Embryonic facial prominence (tissue), 1 donor: Measurements from ENCODE around the gene FBXL22.
A peak's percentile ranks its signal among the peaks of the same experiment; 100 is the strongest.

Source experiments
- DNase-seq: peaks from one replicate; pipeline ENCODE4 v3.0.0-alpha.2; 2016; ENCODE audit errors: extremely low spot score

The FBXL22 gene

DNA sequence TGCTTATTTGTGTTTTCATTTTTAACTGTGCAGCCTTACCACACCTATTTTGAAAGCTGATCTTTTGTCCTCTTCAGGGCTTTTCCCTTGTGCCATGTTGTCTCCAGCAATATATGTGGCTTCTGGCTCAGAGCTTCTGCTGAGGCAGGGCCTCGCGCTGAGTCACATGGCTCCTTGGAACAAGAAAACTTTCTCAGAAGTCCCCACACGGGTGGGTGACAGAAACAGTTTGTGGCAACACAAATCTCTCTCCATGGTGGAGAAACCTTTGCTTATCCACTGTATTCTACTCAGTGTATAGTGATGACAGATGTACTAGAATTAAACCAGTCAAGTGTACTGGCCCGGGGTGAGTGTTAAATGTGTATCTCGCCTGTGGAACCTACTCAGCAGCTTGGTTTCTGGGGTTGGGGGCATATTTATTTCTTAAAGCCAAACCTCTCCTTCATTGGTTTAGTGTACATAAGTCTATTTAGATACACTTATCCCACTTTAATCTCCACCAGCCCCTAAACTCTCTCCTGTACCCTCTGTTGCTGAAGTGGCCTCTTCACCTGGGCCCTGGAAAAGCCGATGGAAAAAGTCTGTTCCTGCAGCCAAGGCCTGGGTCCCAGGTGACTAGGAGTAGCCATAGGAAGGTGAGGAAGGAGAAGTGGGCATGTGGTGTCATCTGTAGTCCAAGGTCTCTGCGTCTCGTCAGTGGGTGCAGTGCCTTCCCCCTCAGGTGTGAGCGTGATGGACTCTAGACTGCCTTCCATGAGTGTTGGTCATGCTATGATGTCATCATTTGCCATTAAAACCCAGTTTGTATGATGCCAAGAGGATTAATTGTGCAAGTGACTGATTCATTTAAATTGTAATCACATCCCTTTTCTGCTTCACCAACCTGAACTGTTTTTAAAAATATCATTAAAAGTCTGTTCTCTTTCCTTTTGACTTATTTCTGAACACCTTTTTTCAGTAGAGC, 3.2 kb upstream of the FBXL22 start:
- no peak for DNase-seq

- DNase-seq = no peak
Observed at GRCh38 chr15:63595065-63595464, 2.1 kb upstream of the FBXL22 start.

- DNase-seq = no peak
Observed at GRCh38 chr15:63595688-63596087, 1.5 kb upstream of the FBXL22 start.

GRCh38 chr15:63596676-63597037, 530 bp upstream of the FBXL22 start:
- DNase-seq = no peak

GRCh38 chr15:63597821-63598220, 634 bp downstream of the FBXL22 start:
- no peak for DNase-seq

DNA sequence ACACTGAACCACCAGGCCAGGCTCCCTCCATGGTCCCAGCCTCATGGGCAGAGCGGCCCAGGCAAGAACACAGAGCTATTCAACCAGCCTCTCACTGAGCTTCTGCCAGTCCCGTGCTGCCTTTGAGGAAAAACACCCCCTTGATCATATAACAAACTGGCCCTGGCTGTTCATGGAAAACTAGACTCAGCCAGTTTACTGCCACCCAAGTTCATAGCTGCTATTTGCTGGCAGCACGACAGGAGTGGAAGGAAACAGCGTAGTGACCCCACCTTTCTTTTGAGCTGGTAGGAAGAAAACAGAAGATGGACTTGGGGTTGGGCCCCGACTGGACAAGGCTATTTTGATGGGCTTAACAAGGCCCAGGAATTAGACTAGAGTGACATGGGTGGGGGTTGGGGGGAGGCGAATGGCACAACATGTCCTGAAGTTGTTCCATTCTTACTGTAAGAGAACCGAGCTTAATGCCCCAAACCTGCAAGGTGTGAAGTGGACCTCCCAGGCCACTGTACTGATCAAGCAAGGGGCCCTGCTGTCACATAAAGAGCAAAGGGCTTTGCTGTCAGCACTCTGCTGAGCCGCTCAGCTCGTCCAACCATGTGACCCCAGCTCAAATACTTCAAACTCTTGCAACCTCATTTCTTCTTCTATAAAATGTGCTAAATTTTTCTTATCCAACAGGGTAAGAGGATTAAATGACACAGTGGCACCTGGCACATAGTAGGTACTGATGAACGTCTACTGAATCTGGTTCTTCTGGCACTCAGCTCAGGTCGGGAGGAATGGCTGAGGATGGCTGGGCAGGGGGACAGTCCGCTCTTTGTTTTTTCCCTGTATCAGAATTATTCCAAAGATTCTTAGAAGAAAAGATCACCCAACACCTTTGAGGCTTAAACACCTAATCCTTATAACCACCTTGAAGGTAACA, 1.6 kb downstream of the FBXL22 start:
- no peak for DNase-seq

DNA sequence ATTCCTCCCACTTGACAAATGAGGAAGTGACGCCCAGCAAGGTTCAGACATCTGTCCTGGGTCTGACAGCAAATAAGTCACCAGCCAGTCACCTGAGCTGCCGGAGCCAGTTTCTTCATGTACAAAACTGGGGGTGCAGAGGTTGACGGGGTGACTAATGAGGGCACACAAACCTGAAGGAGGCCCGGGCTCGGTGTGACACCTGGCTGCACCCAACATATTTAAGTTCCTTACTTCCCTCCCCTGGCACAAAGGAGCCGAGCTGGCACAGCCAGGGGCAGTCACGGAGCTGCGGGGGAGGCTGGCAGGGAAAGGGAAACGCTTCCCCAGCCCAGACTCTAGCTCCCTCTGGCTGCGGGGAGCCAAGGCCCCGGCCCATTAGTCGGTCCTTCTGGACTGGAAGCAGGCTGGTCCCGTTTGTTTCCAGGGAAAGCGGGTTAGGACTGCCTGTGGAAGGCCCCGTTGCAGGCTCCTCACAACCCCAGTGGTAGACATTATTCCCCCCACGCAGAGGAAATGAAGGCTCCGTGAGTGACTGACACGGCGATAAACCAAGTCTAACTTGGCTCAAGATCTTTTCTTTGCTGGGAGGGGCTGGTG, 2.3 kb downstream of the FBXL22 start:
- no peak for DNase-seq

- DNase-seq = no peak
Observed at GRCh38 chr15:63600001-63600615, 2.9 kb downstream of the FBXL22 start.

GRCh38 chr15:63600616-63601025, 3.4 kb downstream of the FBXL22 start:
- peak; percentile 81 for DNase-seq

DNA sequence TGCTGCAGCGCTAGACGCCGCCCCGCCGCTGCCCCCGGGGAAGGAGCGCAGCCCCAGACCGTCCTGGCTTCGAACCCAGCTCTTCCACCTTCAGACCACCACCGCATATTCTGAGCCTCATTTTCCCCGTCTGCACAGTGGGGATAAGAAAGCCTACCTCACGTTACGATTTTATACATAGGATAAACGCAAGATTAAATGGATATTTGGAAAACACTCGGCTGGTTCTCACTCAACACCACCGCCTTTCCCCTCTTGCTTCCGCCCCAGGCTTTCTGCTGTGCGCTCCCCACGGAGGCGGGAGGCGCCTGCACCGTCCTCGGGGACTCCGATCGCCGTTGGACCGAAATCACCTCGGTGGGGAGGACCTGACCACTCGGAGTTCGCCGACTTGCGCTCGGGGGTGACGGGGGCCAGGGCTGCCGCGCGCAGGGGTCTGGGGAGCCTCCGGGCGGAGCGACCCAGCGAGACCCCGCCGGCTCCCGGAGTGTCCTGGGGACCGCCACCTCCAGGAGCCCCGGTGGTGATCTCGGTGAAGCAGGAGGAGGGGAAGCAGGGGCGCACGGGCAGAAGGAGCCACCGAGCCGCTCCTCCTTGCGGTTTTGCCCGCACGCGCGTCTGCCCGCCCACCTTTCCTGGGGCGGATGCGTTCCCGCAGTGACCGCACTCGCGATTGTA, 4.0 kb downstream of the FBXL22 start:
- no peak for DNase-seq

GRCh38 chr15:63601704-63602185, 4.6 kb downstream of the FBXL22 start:
- no peak for DNase-seq

GRCh38 chr15:63602595-63602994, 5.4 kb downstream of the FBXL22 start:
- no peak for DNase-seq

GRCh38 chr15:63603516-63603915, 6.3 kb downstream of the FBXL22 start:
- DNase-seq = no peak

GRCh38 chr15:63604281-63604680, 7.1 kb downstream of the FBXL22 start:
- DNase-seq = no peak

- no peak for DNase-seq
Observed at GRCh38 chr15:63605036-63605435, 7.8 kb downstream of the FBXL22 start.

DNA sequence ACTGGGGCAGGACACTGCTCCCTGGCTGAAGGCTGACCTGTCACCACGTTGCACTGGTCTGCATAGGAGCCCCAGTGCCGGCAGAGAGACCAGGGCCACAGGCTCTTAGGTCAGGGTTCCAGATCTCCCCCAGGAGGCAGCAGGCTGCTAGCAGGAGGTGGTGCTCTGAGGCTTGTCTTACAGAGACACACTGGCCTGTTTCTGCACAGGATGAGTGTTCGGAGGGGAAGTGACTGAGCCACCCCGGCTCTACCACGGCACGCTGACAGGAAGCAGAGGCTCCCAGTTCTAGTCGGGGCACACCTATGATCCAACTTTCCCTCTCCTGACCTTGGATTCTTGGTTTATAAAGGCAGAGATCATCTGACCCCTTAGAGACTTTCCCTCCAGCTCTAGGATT, 8.6 kb downstream of the FBXL22 start:
- no peak for DNase-seq

DNA sequence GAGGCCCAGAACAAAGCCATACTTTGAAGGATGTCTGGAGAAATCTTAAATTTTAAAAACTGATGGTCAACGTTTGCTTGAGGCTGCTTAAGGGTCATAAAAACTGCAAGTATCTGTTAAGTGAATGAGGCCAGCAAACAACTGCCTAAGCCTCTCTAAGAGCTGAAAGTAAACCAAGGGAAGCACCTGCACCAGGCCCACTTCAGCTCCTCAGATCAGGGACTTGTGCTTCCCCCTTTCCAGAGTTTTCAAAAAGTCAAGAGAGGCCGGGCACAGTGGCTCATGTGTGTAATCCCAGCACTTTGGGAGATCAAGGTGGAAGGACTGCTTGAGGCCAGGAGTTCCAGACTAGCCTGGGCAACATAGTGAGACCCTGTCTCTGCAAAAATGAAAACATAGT, 9.1 kb downstream of the FBXL22 start:
- no peak for DNase-seq

DNA sequence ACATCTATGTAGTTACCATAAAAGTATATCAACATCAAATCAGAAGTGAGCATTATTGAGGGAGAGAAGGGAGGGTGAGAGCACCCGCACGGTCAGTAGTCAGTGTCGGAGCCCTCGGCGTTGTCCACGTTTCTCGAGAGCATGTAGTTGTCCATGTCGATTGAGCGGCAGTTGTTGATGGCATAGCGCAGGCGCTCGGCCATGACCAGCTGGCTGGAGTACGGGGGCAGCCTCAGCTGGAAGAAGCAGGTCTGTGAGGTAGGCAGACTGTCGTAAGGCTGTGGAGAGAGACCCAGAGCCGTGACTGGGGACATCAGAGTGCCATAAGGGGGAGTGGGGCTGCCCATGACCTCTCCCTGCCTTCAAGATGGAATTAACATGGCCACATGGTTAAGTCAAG, 11.8 kb downstream of the FBXL22 start:
- no peak for DNase-seq

DNA sequence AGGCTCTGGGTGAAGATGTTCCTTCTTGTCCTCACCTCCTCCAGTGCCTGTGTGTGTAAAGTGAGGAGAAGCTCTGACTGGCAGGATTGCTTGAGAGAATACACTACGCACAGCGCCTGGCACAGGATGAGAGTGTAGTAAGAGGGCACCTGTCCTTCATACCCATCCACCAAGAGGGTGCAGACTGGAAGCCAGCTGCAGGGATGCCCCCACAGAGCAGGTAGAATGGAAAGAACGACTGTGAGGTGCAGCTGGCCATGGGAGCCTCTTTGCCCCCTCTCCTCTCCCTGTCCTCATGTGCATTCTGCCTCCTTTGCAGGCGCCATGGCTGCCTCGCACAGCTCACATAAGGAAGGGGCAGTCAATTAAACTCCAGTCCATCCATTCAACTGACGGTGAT, 12.3 kb downstream of the FBXL22 start:
- no peak for DNase-seq

- peak; percentile 52 for DNase-seq
Observed at GRCh38 chr15:63610209-63610841, 13.1 kb downstream of the FBXL22 start.

GRCh38 chr15:63611177-63611576, 14.0 kb downstream of the FBXL22 start:
- DNase-seq = no peak
